B cell (primary cell): Measurements from ENCODE around the gene MROH8. TPM values are rescaled to one million over a fixed set of nuclear protein-coding genes. Genes with fewer than 3 reads are reported as not detected.

Experiments used
- ATAC-seq: fragments of 200-7000 bp; cut with Tn5 transposase; one replicate; pipeline ENCODE4 v1.10.0; 2021; ENCODE audit warnings: low read depth, mild to moderate bottlenecking, moderate number of reproducible peaks, moderate library complexity
- CTCF ChIA-PET: fragments of 350-600 bp; sonication (Branson Sonifier 250); formaldehyde crosslinking; loops from one replicate; lab custom pipeline; 2021; ENCODE audit warnings: antibody characterized with exemption, inconsistent platforms; lab: Charles Lee
- POLR2A ChIA-PET: fragments of 350-600 bp; sonication (Branson Sonifier 250); formaldehyde crosslinking; loops from one replicate; lab custom pipeline; 2021; ENCODE audit warnings: antibody characterized with exemption; lab: Charles Lee
- DNase-seq: peaks from one replicate; pipeline ENCODE4 v3.0.0; 2013
- H2AFZ ChIP-seq: 2 replicates; pipeline ENCODE4 v1.6.1; 2012; ENCODE audit warnings: mild to moderate bottlenecking, low read depth, low read length; ENCODE audit not compliant: insufficient read depth, poor library complexity, severe bottlenecking
- H3K27ac ChIP-seq, 2 donors: 1 replicate in 1 of 2; 2 replicates in 1 of 2; pipeline ENCODE4 v1.5.1; 2012 to 2013; ENCODE audit warnings: low read length in 2 of 2, mild to moderate bottlenecking in 2 of 2, moderate library complexity in 1 of 2
- H3K27me3 ChIP-seq, 4 experiments: fragments of 200-600 bp in 1 of 4; sonication (generic) in 1 of 4; replicated peaks in 1 of 4; 1 replicate in 2 of 4; 2 replicates in 2 of 4; pipeline versions ENCODE4 v1.6.1 to v1.7.0; 2013 to 2016; ENCODE audit warnings: low read length in 3 of 4, mild to moderate bottlenecking in 2 of 4, mixed read lengths in 1 of 4, moderate library complexity in 1 of 4; ENCODE audit not compliant: insufficient read depth in 4 of 4, control insufficient read depth in 3 of 4; ENCODE audit errors: control extremely low read depth in 1 of 4
- H3K36me3 ChIP-seq, 2 experiments: replicated peaks in 1 of 2; 1 replicate in 1 of 2; 2 replicates in 1 of 2; pipeline versions ENCODE4 v1.6.1 to v1.7.1; 2013; ENCODE audit warnings: low read length in 1 of 2; ENCODE audit not compliant: insufficient read depth in 2 of 2, control insufficient read depth in 1 of 2; ENCODE audit errors: control extremely low read depth in 1 of 2, extremely low read depth in 1 of 2
- H3K4me1 ChIP-seq, 2 donors: fragments of 200-600 bp in 1 of 2; sonication (generic) in 1 of 2; 1 replicate in 1 of 2; 2 replicates in 1 of 2; pipeline versions ENCODE4 v1.5.1 to v1.6.1; 2013 to 2017; ENCODE audit warnings: low read length in 2 of 2; ENCODE audit not compliant: control insufficient read depth in 2 of 2, insufficient read depth in 2 of 2
- H3K4me2 ChIP-seq: replicated peaks from 2 replicates; pipeline ENCODE3; 2012; ENCODE audit warnings: mild to moderate bottlenecking, low read depth, low read length; ENCODE audit not compliant: poor library complexity, severe bottlenecking
- H3K4me3 ChIP-seq, 5 experiments: fragments of 200-600 bp in 1 of 5; sonication (generic) in 1 of 5; 1 replicate in 3 of 5; 2 replicates in 2 of 5; pipeline versions ENCODE4 v1.5.1 to v1.7.0; 2011 to 2016; ENCODE audit warnings: low read length in 4 of 5, mild to moderate bottlenecking in 4 of 5, low read depth in 2 of 5, control low read depth in 1 of 5, moderate library complexity in 1 of 5; ENCODE audit not compliant: insufficient read depth in 1 of 5; ENCODE audit errors: control extremely low read depth in 1 of 5, extremely low read depth in 1 of 5
- H3K79me2 ChIP-seq: fragments of 200-600 bp; sonication (generic); one replicate; pipeline ENCODE4 v1.6.0; 2016; ENCODE audit warnings: low read length; ENCODE audit not compliant: control insufficient read depth, insufficient read depth
- H3K9ac ChIP-seq: fragments of 200-600 bp; sonication (generic); 2 replicates; pipeline ENCODE4 v1.6.1; 2017; ENCODE audit warnings: mild to moderate bottlenecking, low read length, moderate library complexity
- H3K9me3 ChIP-seq, 3 donors: one replicate each; pipeline versions ENCODE4 v1.6.1 to v1.7.1; 2013; ENCODE audit warnings: low read length in 2 of 3; ENCODE audit not compliant: control insufficient read depth in 2 of 3, insufficient read depth in 1 of 3; ENCODE audit errors: control extremely low read depth in 1 of 3
- H4K20me1 ChIP-seq: 2 replicates; pipeline ENCODE4 v1.6.0; 2012; ENCODE audit warnings: mild to moderate bottlenecking, low read length; ENCODE audit not compliant: insufficient read depth, control insufficient read depth, poor library complexity, severe bottlenecking
- H3K27ac Mint-ChIP-seq: one replicate; pipeline ENCODE4 v1.8.0; 2021; ENCODE audit warnings: mixed read lengths
- H3K27me3 Mint-ChIP-seq: one replicate; pipeline ENCODE4 v1.8.0; 2021; ENCODE audit warnings: mixed read lengths
- H3K4me1 Mint-ChIP-seq: one replicate; pipeline ENCODE4 v1.8.0; 2021; ENCODE audit warnings: mixed read lengths
- H3K4me3 Mint-ChIP-seq: one replicate; pipeline ENCODE4 v1.8.0; 2021; ENCODE audit warnings: mixed read lengths
- H3K9me3 Mint-ChIP-seq: one replicate; pipeline ENCODE4 v1.8.0; 2022; ENCODE audit warnings: mixed read lengths; ENCODE audit not compliant: insufficient read depth
- CTCF ChIP-seq: fragments of 200-600 bp; IDR thresholded peaks from one replicate; pipeline ENCODE4 v1.8.0; 2022; ENCODE audit warnings: antibody characterized with exemption, mild to moderate bottlenecking
- EZH2 ChIP-seq: IDR thresholded peaks from 2 replicates; pipeline ENCODE4 v1.6.1; 2012; ENCODE audit warnings: borderline replicate concordance, low read depth, mild to moderate bottlenecking, moderate library complexity, low read length; ENCODE audit not compliant: insufficient read depth, poor library complexity, severe bottlenecking
- WGBS: methylation state at CpG from one replicate; pipeline ENCODE4 v1.1.5; 2013; ENCODE audit warnings: missing lambda C conversion rate; ENCODE audit not compliant: insufficient coverage; 5-methylcytosine and 5-hydroxymethylcytosine counted together
- intact Hi-C: fragments of 100-400 bp; cut with micrococcal nuclease; formaldehyde crosslinking; loops from one replicate; pipeline ENCODE4 v1.10.0; 2022
- polyA plus RNA-seq: library from polyadenylated mRNA; depleted of rRNA; stranded (reverse); fragments of >200 nt; gene quantifications from 2 replicates; pipeline ENCODE4 v1.2.3, GENCODE V29; 2012
- total RNA-seq, 2 donors: library from RNA; stranded (reverse); fragments of 120-200 nt in 1 of 2; gene quantifications; 1 replicate in 1 of 2; 2 replicates in 1 of 2; pipeline versions ENCODE4 v1.2.3 to v1.2.4, GENCODE V29; 2013 to 2022

MROH8 gene
- total and polyA plus RNA-seq, 2 donors (not counting 1 experiment from before 2014, with no cell fraction given): 3.8 to 4.6 TPM

DNA sequence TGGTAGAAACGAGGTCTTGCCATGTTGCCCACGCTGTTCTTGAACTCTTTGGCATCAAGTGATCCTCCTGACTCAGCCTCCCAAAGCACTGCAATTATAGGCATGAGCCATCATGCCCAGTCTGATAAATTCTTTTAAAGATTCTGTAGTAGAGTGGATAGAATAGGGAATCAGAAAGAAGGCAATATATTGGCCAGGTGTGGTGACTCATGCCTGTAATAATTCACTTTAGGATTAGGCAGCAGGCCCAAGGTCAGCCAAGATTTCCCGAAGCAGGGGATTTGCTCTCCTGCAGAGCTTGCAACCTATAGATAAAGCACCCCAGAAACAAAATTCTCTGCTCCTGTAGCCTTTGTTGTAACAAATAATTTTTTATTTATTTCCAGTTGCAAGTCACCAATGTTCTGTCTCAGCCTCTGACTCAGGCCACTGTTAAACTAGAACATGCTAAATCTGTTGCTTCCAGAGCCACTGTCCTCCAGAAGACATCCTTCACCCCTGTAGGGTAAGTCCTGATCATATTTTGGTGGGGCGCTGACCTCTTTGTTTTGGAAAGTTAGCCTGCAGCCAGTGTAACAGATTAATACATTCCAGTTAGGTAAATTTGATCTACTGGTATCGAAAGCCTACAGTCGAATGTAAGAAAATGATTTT, 30.4 kb upstream of the MROH8 start:
- no peak overlapping the region for H3K27ac Mint-ChIP-seq
- no peaks in the 10 kb centered on the region for H3K4me1 ChIP-seq
- no peak overlapping the region for H3K9ac ChIP-seq
- H4K20me1 ChIP-seq: no peaks in the 10 kb centered on the region
- no peaks in the 10 kb centered on the region for H3K9me3 ChIP-seq
- TF ChIP-seq EZH2 (no peak), CTCF (no peak)
- ChIA-PET CTCF (interaction anchor here (0.7 to 1.2 kb wide), 2 partner anchors 10 to 803 kb away, joined by 3 to 4 read pairs; no protein-coding TSS in a partner anchor), POLR2A (no interaction called here)
- H3K79me2 ChIP-seq: peaks cover 3% of the 10 kb centered on the region
- H3K4me1 Mint-ChIP-seq: no peaks in the 10 kb centered on the region
- intact Hi-C loops: no loop called here
- no peaks in the 10 kb centered on the region for H3K27me3 ChIP-seq
- no peaks in the 10 kb centered on the region for H3K27me3 Mint-ChIP-seq
- no peak overlapping the region for H3K4me2 ChIP-seq
- H3K9me3 Mint-ChIP-seq: no peaks in the 10 kb centered on the region
- H3K36me3 ChIP-seq: peaks cover 28 to 82% of the 10 kb centered on the region in 2 experiments
- no peak for ATAC-seq
- H3K27ac ChIP-seq: no peak overlapping the region
- DNase-seq: no peak
- H3K4me3 Mint-ChIP-seq: no peak overlapping the region
- no peak overlapping the region for H2AFZ ChIP-seq
- WGBS: 100% methylated on average over 1 of the region's 6 CpGs
- H3K4me3 ChIP-seq: no peak overlapping the region

GRCh38 chr20:37209193-37209592, 29.8 kb upstream of the MROH8 start:
- Mint-ChIP-seq H3K9me3 (no peaks in the 10 kb centered on the region), H3K27me3 (no peaks in the 10 kb centered on the region), H3K4me3 (no peak overlapping the region), H3K27ac (no peak overlapping the region), H3K4me1 (no peaks in the 10 kb centered on the region)
- intact Hi-C loops: no loop called here
- CTCF ChIA-PET: interaction anchor here (1.2 kb wide), 1 partner anchor 10 kb away, joined by 4 read pairs; no protein-coding TSS in a partner anchor
- no peak for ATAC-seq
- H3K4me2 ChIP-seq: no peak overlapping the region
- 100% methylated on average over 2 of the region's 3 CpGs for WGBS
- no peak for DNase-seq
- POLR2A ChIA-PET: no interaction called here
- H3K4me3 ChIP-seq: no peak overlapping the region
- peaks cover 3% of the 10 kb centered on the region for H3K79me2 ChIP-seq
- no peak overlapping the region for H3K27ac ChIP-seq
- no peak overlapping the region for H3K9ac ChIP-seq
- no peaks in the 10 kb centered on the region for H3K4me1 ChIP-seq
- peaks cover 32 to 83% of the 10 kb centered on the region in 2 experiments for H3K36me3 ChIP-seq
- H3K27me3 ChIP-seq: no peaks in the 10 kb centered on the region
- TF ChIP-seq CTCF (no peak), EZH2 (no peak)
- no peaks in the 10 kb centered on the region for H4K20me1 ChIP-seq
- H2AFZ ChIP-seq: no peak overlapping the region
- H3K9me3 ChIP-seq: no peaks in the 10 kb centered on the region
